Parathyroid adenoma (tissue), 2 donors: ENCODE measurements around the gene KCNG4.

Experiments used
- H2AFZ ChIP-seq: fragments of 300-600 bp; sonication (generic); one replicate; pipeline ENCODE4 v1.7.0; 2017; ENCODE audit warnings: antibody characterized with exemption, mild to moderate bottlenecking
- H3K27ac ChIP-seq: fragments of 300-600 bp; sonication (generic); one replicate; pipeline ENCODE4 v1.7.0; 2017
- H3K27me3 ChIP-seq: fragments of 300-600 bp; sonication (generic); one replicate; pipeline ENCODE4 v1.7.0; 2017; ENCODE audit warnings: low read length; ENCODE audit not compliant: control insufficient read depth, insufficient read depth
- H3K36me3 ChIP-seq: fragments of 300-600 bp; sonication (generic); one replicate; pipeline ENCODE4 v1.7.0; 2017; ENCODE audit warnings: low read length; ENCODE audit not compliant: control insufficient read depth, insufficient read depth
- H3K4me1 ChIP-seq: fragments of 300-600 bp; sonication (generic); one replicate; pipeline ENCODE4 v1.7.0; 2017; ENCODE audit warnings: control low read depth
- H3K4me2 ChIP-seq: fragments of 300-600 bp; sonication (generic); one replicate; pipeline ENCODE4 v1.7.0; 2017; ENCODE audit warnings: low read length
- H3K4me3 ChIP-seq: fragments of 300-600 bp; sonication (generic); one replicate; pipeline ENCODE4 v1.7.0; 2017; ENCODE audit warnings: low read depth, low read length
- H3K79me2 ChIP-seq: fragments of 300-600 bp; sonication (generic); one replicate; pipeline ENCODE4 v1.7.0; 2017; ENCODE audit warnings: control low read depth
- H3K9ac ChIP-seq: fragments of 300-600 bp; sonication (generic); one replicate; pipeline ENCODE4 v1.7.0; 2017; ENCODE audit warnings: mild to moderate bottlenecking
- H3K9me3 ChIP-seq: fragments of 300-600 bp; sonication (generic); one replicate; pipeline ENCODE4 v1.7.0; 2017; ENCODE audit warnings: low read length; ENCODE audit not compliant: control insufficient read depth
- CTCF ChIP-seq: fragments of 300-600 bp; sonication (generic); IDR thresholded peaks from one replicate; pipeline ENCODE4 v1.7.0; 2017; ENCODE audit warnings: antibody characterized with exemption, mild to moderate bottlenecking
- donor health status: primary hyperparathyroidism.

The KCNG4 gene

GRCh38 chr16:84180519-84181140, 59.2 kb downstream of the KCNG4 start:
- Histone ChIP-seq H3K27ac (no peak overlapping the region), H3K4me3 (no peak overlapping the region), H3K36me3 (no peaks in the 10 kb centered on the region), H3K9ac (no peak overlapping the region), H3K9me3 (no peaks in the 10 kb centered on the region), H2AFZ (no peak overlapping the region), H3K4me1 (no peaks in the 10 kb centered on the region), H3K27me3 (no peaks in the 10 kb centered on the region), H3K79me2 (no peaks in the 10 kb centered on the region), H3K4me2 (no peak overlapping the region)
- no peak for TF ChIP-seq CTCF

- H3K4me3 ChIP-seq, result no peak overlapping the region
Observed at GRCh38 chr16:84179612-84180320, 60.0 kb downstream of the KCNG4 start.

GRCh38 chr16:84178892-84179611, 60.8 kb downstream of the KCNG4 start:
- H3K27me3 ChIP-seq, result no peaks in the 10 kb centered on the region
- H3K9ac ChIP-seq, result no peak overlapping the region
- TF ChIP-seq CTCF, result no peak
- H3K79me2 ChIP-seq, result no peaks in the 10 kb centered on the region
- no peak overlapping the region for H2AFZ ChIP-seq
- H3K4me1 ChIP-seq, result peaks cover 6% of the 10 kb centered on the region
- H3K9me3 ChIP-seq, result no peaks in the 10 kb centered on the region
- no peak overlapping the region for H3K4me3 ChIP-seq
- H3K4me2 ChIP-seq, result no peak overlapping the region
- H3K27ac ChIP-seq, result no peak overlapping the region
- H3K36me3 ChIP-seq, result no peaks in the 10 kb centered on the region

More at GRCh38 chr16:84179612-84180320, 60.0 kb downstream of the KCNG4 start:
- Histone ChIP-seq H3K9ac (no peak overlapping the region), H2AFZ (no peak overlapping the region), H3K27ac (no peak overlapping the region), H3K9me3 (no peaks in the 10 kb centered on the region), H3K4me1 (peaks cover 6% of the 10 kb centered on the region), H3K79me2 (no peaks in the 10 kb centered on the region), H3K27me3 (no peaks in the 10 kb centered on the region), H3K36me3 (no peaks in the 10 kb centered on the region), H3K4me2 (no peak overlapping the region)
- TF ChIP-seq CTCF, result no peak

GRCh38 chr16:84178146-84178765, 61.6 kb downstream of the KCNG4 start:
- H3K9me3 ChIP-seq, result no peaks in the 10 kb centered on the region
- H3K36me3 ChIP-seq, result no peaks in the 10 kb centered on the region
- H3K4me2 ChIP-seq, result no peak overlapping the region
- no peak overlapping the region for H3K27ac ChIP-seq
- H3K27me3 ChIP-seq, result no peaks in the 10 kb centered on the region
- H3K9ac ChIP-seq, result no peak overlapping the region
- H2AFZ ChIP-seq, result no peak overlapping the region
- TF ChIP-seq CTCF, result no peak
- peaks cover 6% of the 10 kb centered on the region for H3K4me1 ChIP-seq
- H3K4me3 ChIP-seq, result no peak overlapping the region
- no peaks in the 10 kb centered on the region for H3K79me2 ChIP-seq
